ENCODE data around the gene HOOK1.

HOOK1 gene

DNA sequence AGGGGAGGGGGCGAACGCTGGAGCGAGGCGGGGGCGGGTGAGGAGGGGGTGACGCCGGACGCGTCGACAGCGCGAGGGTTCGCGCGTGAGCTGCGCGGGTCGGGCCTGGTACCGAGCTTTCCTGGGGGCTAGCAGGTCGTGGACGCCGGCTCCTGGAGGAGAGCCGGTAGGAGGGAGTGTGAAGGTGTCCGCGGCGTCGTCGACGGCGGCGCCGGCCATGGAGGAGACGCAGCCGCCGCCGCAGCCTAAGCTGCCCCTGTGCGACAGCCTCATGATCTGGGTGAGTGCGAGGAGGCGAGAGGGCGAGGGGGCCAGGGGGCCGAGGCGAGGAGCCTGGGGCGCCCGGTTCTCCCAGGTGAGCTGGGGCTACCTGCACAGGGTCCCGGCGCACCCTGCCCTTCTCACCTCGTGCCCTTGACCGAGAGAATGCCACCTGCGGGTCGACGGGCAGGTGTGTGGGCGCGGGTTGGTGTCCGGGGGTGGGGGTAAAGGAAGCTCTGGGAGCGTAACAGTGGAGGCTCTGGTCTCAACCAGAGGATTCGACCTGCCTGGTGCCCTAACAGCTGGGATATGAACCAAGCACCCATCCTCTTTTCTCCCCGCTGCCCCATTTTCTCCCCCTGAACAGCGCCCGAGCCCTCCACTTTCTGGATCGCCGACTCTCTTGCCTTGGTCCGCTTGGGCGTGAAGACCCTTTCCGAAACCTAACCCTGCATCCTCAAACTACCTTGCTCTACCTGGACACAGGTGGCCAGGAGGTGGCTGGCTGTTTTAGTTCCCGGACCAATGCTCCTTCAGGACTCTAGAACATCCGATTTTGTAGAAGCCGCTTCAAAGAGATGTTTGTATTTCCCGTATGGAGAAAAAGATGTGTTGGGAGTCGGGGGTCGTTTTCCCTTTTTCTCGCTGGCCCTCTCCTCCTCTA lies at the start of gene HOOK1:
HOOK1 (plus strand) TSS at position 49 of the 925 bp plus-strand sequence; CDS start at position 218, 169 bp downstream.
- H3K27ac ChIP-seq, result no peak within 1 kb of the TSS
- no peak for DNase-seq (ENCODE audit: low read depth, low spot score)

GRCh38 chr1:59765011-59765730 lies 49.6 kb upstream of the HOOK1 start:
- H3K27ac ChIP-seq, result peak overlapping the region; percentile 28
- DNase-seq (ENCODE audit: low read depth, low spot score), result peak; percentile 71

DNA sequence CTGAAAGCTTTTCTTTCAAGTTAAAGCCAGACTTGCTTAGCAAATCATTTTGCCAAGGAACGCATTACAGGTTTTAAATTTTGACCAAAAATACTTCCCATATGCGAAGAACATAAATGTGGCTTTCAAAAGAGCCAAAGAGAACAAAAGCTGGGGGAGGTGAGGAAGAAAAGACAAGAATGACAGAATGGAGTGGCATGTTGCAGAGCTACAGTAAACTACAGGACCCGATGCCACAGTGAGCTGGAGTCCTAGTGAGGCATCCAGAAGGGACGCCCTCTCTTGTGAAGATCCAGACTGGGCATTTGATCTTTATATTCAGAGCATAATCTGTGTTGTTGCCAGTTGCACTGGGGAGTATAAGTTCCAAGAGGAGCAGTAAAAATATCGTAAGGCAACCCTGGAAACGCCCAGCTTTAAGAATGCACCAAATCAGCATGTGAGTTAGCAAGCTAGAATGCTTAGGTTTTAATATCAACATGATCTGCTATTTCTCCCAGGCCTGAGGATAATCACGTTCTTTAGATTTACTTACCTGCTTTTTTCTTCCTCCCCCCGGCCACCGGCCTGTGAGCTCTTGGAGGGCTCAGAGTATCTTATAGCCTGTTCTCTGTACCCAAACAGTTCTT lies 48.4 kb upstream of the HOOK1 start:
- no peak for DNase-seq (ENCODE audit: low read depth, low spot score)
- H3K27ac ChIP-seq, result no peak overlapping the region

DNA sequence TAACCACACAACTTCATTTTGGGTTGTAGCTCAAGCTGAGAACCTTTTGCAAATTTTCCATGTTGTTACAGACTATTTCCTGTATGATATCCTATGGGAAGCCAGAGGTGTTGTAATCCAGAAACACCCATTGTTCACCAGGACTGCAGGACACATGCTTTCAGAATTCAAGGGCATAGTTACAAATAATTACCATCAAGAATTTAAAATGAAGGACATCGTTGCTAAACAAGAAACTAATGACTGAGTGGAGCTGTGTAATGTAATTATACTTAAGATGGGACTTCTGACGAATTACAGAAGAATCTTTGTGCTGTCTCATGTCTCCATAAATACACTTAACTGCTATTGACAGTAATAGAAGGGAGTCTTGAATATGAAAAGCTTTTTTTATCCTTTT lies 47.6 kb upstream of the HOOK1 start:
- H3K27ac ChIP-seq, result no peak overlapping the region
- DNase-seq (ENCODE audit: low read depth, low spot score), result no peak

DNA sequence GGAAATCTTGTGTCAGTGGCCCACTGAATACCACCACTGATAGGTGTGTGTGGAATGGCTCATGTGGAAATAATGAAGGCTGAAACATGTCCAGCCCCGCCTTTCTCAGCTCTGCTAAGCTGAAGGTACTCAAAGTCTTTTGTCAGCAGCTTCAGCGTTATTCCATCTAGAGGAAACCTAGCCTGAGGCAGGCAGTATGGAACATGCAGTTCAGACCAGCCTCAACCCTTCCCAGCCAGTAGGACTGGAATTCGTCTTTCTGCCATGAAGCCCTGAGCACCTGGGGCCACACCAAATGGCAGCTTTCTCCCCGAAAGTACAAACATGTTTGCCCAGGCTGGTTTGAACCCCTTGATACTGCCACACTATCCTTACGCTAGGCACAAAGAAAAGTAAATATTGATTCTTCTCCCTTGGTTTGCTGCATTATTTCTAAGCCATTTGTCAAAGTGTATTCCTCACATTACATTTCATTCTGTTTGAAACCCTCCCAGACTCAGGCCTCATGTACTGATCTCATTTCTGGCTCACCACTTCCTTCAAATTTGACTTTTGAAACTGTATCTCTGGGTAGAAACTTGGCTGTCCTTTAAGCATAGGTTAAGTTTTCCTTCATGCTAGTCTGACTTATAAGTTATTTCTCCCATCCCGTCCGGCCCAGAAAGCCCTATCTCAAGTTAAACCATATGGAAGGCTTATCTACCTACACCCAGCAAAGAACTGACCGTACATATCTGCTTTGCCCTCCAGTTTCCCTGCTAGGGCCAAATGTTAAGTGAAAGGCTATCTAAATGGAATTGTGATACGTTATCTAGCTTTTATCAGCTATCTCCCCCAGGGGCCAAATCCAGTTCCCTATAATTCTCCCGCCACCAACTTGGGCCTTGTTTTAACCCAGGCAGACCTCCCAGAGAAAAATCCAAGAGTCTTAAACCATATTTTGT lies 45.7 kb upstream of the HOOK1 start:
- peak; percentile 41 for DNase-seq (ENCODE audit: low read depth, low spot score)
- peak overlapping the region; percentile 45 for H3K27ac ChIP-seq

DNA sequence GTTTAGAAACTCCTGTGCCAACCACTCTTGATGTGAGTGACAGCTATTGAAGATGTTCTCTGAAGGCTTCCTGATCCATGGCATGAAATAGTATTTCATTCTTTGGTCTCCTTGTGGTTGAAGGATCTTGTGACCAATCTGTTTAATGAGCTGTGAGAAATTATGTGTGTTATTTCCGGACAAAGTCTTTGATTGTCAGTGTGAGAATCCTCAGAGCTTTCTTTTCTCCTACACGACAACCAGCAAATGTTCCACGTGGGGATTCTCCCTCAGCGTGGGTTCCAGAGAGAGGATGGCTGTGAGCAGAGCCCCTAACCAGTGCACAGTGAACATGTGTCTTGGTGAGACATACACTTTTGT lies 45.0 kb upstream of the HOOK1 start:
- no peak overlapping the region for H3K27ac ChIP-seq
- no peak for DNase-seq (ENCODE audit: low read depth, low spot score)

DNA sequence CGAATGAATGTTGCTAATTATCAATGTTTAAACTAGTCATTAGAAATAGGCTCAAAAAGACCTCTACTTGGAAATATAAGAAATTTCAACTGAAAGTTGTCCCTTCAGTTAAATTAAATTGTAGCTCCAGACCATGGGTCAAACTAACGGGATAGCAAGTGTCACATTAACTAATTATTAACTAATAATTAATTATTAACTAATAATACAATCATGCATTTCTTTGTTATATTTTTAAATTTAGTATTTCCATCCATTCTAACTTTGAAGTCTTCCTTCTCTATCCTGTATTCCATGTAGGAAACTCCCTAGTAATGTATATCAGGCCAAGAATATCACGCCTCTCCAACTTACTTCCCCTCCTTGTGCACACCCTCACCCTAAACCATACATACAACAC lies 43.4 kb upstream of the HOOK1 start:
- no peak overlapping the region for H3K27ac ChIP-seq
- no peak for DNase-seq (ENCODE audit: low read depth, low spot score)

DNA sequence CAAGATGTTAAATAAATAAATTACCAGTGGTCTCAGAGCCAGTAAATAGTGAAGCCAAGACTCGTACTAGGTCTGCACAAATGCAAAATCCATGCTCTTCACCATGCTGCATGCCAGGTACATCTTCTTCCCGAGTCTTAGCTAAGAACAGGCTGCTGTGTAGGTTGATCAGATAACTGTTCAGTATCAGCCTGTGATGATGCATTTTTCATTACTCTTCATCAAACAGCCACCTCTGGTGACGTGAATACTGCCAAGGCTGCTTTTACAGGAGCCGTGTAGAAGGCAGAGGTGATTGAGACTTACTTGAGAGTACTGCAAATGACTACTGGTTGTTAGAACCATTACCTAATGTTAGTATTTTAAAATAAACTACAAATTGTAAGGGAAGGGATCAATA lies 39.3 kb upstream of the HOOK1 start:
- H3K27ac ChIP-seq, result no peak overlapping the region
- DNase-seq (ENCODE audit: low read depth, low spot score), result no peak

GRCh38 chr1:59776960-59777852 lies 37.5 kb upstream of the HOOK1 start:
- no peak for DNase-seq (ENCODE audit: low read depth, low spot score)
- no peak overlapping the region for H3K27ac ChIP-seq

- no peak overlapping the region for H3K27ac ChIP-seq
- DNase-seq (ENCODE audit: low read depth, low spot score), result no peak
Observed at GRCh38 chr1:59779949-59780348, 34.8 kb upstream of the HOOK1 start.

DNA sequence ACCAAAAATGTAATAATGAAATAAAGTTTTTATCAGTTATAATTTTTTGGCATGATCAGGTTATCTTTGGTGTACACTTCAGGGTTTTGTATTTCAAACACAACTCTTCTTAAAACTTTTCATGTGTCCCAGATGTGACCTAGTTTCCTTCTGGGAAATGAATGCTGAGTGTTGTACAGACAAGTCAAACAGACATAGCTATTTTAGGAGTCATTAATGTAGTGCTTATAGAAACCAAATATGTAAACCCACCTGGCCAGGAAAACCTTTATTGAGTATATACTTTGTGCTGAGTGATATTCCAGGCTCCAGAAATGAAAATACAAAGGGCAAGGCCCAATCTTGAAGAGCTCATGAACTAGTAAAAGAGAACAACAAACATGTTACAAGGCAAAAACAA lies 25.9 kb upstream of the HOOK1 start:
- peak; percentile 6 for DNase-seq (ENCODE audit: low read depth, low spot score)
- peak overlapping the region; percentile 4 for H3K27ac ChIP-seq

GRCh38 chr1:59798600-59798999 lies 16.1 kb upstream of the HOOK1 start:
- DNase-seq (ENCODE audit: low read depth, low spot score), result no peak
- no peak overlapping the region for H3K27ac ChIP-seq

GRCh38 chr1:59803458-59804038 lies 11.2 kb upstream of the HOOK1 start:
- H3K27ac ChIP-seq, result no peak overlapping the region
- no peak for DNase-seq (ENCODE audit: low read depth, low spot score)

- no peak for DNase-seq (ENCODE audit: low read depth, low spot score)
- H3K27ac ChIP-seq, result no peak overlapping the region
Observed at GRCh38 chr1:59804301-59804700, 10.4 kb upstream of the HOOK1 start.

GRCh38 chr1:59805554-59805953 lies 9.2 kb upstream of the HOOK1 start:
- no peak for DNase-seq (ENCODE audit: low read depth, low spot score)
- H3K27ac ChIP-seq, result no peak overlapping the region

- no peak overlapping the region for H3K27ac ChIP-seq
- DNase-seq (ENCODE audit: low read depth, low spot score), result peak; percentile 96
Observed at GRCh38 chr1:59814180-59814900, 409 bp upstream of the HOOK1 start.

DNA sequence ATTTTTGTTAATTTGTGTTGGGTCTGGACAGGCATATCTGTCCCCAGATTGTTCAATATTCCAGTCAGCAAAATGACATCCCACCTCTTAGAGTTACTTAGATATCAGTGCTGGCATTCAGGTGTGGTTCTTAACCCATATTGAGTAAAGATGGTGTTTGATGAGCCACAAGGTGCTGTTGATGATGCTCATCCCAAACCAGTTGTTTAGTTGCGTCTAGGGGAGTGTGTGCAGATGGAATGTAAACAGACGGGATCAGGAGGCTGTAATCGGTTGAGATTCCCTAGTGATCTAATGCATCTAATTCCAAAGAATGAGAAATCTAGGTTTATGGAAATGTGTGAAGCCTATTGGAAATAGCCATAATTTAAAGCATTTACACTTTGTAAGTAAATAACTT lies 1.1 kb downstream of the HOOK1 start:
- H3K27ac ChIP-seq, result no peak overlapping the region
- peak; percentile 24 for DNase-seq (ENCODE audit: low read depth, low spot score)

- no peak for DNase-seq (ENCODE audit: low read depth, low spot score)
- H3K27ac ChIP-seq, result no peak overlapping the region
Observed at GRCh38 chr1:59816318-59816878, 1.6 kb downstream of the HOOK1 start.
